Right renal cortex interstitium (tissue), 3 donors: Measurements from ENCODE around the gene MB. TPM values are rescaled to one million over a fixed set of nuclear protein-coding genes. Genes with fewer than 3 reads are reported as not detected.
"Not testable (repeated sequence)": the region's sequence is repeated elsewhere in the genome, so short reads cannot be mapped to it uniquely, and the experiment has no call there.

Experiments used
- DNase-seq, 3 donors: peaks; one replicate each; pipeline ENCODE4 v3.0.0-alpha.2; 2013; ENCODE audit warnings: low read depth in 3 of 3, low spot score in 2 of 3
- polyA plus RNA-seq, 3 donors: library from polyadenylated mRNA; unstranded; fragments of 120-200 nt; gene quantifications; one replicate each; pipeline ENCODE4 v1.2.1, GENCODE V29; 2013; ENCODE audit not compliant: insufficient read length in 3 of 3

MB gene
- polyA plus RNA-seq = 1 to 10 TPM in 1 of 3 donors, under 1 TPM in 1, not detected in 1; 0.22 to 1.9 TPM

DNA sequence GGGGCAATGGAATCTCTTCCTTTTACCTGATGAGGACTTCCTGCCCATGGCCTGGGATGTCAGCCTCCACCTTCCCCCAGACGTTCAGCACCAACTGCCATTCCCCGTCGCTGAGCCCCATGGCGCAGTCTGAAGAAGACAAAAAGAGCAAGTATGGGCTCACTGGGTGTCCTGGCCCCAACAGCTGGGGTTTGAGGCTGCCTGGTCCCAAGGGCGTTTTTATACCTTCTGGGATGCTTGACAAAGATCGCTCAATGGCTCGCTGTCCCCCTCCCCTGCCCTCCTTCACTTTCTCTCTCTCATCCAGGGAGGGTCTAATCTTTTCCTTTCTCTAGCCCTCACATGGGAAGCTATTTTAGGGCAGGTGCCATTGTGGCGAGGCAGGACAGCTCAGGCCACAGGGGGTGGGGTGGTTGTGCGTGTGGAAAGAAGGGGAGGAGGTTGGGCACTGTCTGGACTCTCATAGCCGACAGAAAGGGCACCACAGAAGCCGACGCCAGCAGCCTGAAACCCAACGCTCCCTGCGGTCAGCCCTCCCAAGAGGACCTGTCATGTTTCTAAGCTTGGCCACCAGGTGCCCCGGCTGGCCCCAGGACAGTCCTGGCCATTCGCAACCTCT lies at the start of gene MB:
Gene MB (minus strand): TSS at position 193 of the 619 bp plus-strand sequence. CDS start 72 bp downstream, at position 121.
- DNase-seq = no peak

GRCh38 chr22:35666699-35667098 lies 49.6 kb upstream of the MB start:
- not testable (repeated sequence) for DNase-seq

DNA sequence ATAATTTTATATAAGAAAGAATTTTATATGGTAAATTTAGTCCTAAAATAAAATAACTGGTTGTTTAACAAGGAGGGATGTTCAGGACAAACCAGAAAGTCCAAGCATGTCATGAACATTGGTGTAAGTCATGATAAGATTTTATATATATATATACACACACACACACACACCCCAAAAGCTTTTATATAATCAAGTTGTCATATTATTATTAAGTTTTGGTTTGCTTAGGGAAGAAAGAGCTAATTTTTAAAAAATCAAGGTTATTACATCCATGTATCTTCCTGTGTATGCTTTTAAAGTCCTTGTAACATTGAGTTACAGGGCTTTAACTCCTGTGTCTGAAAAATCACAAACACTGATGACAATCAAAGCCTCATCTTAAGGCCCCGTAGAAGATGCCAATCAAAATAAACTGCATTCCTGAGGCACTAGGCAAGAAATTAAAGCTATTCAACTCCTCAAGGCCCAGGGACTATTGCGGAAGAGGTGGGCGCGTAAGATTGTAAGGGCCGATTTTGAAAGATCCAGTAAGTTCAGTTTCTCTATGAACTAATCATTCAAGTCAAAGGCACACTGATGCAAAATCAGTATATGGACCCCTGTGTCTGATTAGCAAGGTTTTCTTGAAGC lies 47.9 kb upstream of the MB start:
- no peak for DNase-seq

DNA sequence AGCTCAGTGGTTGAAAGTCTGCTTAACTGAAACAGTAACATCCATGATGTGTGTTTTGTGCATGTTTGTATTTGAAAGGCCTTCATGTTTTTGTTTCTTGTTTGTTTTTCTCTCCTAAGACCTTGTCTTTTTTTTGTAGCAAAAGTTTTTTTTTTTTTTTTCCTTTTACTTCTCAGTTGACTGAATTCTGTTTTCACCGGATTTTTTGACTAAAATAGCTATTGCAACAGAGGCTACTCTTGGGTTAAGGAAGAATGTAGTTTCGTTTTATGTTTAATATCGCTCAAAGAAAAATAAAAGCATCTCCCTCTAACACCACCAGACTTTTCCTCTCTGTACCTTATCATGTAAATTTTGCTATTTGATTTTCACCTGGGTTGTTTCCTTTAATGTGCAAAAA lies 46.2 kb upstream of the MB start:
- no peak for DNase-seq

DNA sequence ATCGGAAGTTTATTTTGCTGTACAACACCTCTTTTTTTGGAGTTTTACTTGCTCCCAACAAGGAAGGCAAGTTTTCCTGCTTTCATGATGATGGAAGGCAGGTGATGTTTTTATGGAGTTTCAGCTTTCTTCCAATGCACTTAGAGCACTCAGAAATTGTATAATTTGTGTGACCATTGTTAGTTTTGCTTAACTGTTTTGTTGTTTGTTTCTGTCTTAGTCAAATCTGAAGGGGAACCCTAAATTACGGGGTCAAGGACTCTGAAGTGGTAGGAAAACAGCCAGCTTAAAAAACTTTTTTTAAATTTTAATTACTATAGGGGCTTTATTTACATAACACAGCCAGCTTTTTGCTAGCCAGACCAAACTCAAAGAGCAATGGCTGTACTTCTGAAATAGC lies 45.8 kb upstream of the MB start:
- no peak for DNase-seq

DNA sequence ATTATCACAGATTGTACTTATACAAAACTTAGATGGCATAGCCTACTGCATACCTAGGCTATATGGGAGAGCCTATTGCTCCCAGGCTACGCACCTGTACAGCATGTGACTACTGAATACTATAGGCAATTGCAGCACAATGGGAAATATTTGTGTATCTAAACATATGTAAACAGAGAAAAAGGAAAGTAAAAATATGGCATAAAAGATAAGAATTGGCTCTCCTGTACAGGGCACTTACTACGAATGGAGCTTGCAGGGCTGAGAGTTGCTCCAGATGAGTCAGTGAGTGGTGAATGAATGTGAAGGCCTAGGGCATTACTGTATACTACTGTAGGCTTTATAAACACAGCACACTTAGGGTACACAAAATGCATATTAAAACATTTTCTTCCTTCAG lies 44.3 kb upstream of the MB start:
- no peak for DNase-seq

DNA sequence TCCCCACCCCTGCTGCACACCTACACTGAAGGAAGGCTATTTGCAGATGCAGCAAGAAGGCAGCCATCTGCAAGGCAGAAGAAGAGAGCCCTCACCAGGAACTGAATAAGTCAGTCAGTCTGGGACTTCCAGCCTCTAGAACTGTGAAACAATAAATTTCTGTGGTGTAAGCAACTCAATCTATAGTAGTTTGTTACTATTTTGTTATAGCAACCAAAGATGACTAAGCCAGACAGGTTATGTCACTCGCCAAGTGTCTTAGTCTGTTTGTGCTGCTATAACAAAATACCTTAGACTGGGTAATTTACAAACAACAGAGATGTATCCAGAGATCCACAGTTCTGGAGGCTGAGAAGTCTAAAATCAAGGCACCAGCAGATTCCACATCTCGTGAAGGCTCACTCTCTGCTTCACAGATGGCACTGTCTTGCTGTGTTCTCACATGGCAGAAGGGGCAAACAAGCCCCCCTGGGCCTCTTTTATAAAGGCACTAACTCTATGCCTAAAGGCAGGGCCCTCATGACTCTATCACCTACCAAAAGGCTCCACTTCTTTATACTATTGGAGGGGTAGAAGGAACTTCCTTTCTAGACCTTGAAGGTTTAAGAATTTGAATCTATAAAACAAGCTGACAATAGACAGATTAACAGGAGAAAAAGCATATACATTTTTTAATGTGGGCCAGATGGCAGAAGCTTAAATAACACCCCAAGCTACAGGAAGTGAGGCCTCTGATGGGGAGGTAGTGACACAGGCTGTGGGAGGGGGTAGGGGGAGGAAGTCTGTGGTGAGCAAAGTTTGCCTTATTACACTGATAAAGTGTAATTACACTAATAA lies 43.4 kb upstream of the MB start:
- no peak for DNase-seq

GRCh38 chr22:35657571-35658312 lies 40.6 kb upstream of the MB start:
- no peak for DNase-seq

DNA sequence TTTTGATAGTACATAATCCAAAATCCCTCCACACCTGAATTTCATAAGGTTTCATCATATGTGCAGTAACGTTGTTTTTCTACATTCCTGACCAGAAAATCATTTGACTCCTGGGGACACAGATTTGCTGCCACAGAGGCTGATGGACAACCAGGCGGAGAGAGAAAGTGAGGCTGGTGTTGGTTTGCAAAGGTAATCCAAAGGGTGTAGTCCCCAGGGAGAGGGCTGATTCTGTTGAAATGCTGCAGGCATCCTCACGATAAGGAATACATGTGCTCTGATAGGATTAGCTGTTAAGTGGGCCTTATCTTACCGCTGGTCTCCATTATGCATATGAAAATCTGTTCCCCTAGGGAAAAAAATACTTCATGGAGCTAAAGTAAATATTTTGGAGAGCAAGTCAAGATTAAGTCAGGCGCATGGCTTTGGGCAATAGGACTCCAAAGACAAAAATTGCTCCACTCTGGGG lies 39.2 kb upstream of the MB start:
- DNase-seq = no peak

DNA sequence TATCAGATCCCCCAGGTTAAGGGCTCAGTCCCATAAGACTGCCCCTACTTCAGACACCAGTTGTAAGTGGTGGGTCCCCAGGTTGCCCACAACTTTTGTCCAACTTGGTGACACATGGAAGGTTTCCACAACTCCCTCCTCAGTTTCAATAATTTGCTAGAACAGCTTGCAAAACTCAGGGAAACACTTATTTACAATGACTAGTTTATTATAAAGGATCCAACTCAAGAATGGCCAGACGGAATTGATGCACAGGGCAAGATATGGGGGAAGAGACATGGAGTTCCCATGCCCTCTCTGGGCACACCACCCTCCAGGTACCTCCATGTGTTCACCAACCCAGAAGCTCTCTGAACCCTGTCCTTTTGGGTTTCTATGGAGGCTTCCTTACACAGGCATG lies 36.7 kb upstream of the MB start:
- no peak for DNase-seq

- DNase-seq = no peak
Observed at GRCh38 chr22:35651085-35651484, 34.0 kb upstream of the MB start.

DNA sequence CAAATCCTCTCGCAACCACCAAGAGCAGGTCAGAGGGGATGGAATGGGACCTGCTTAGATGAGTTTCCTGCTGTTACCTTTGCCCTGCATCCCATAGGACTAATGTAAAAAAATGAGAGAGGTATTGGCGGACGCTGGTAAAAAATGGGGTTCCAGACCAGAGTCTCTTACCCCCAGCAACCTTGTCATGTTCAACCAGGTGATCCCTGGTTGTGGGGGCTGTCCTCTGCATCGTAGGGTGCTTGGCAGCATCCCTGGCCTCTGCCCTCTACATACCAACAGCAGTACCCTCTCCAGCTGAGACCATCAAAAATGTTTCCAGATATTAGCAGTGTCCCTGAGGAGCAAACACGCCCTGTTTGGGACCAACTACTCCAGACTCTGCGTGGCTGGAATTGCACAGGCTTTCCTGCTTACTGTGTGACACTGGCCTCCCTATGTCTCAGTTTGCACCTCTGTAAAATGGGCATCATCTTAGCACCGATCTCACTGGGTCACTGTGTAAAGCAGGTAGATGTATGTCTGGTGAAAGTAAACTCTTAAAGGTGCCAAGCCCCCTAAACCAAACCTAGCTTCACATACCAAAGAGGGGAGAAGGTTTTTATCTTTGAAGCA lies 32.6 kb upstream of the MB start:
- DNase-seq = no peak

GRCh38 chr22:35649026-35649553 lies 32.0 kb upstream of the MB start:
- DNase-seq = no peak

DNA sequence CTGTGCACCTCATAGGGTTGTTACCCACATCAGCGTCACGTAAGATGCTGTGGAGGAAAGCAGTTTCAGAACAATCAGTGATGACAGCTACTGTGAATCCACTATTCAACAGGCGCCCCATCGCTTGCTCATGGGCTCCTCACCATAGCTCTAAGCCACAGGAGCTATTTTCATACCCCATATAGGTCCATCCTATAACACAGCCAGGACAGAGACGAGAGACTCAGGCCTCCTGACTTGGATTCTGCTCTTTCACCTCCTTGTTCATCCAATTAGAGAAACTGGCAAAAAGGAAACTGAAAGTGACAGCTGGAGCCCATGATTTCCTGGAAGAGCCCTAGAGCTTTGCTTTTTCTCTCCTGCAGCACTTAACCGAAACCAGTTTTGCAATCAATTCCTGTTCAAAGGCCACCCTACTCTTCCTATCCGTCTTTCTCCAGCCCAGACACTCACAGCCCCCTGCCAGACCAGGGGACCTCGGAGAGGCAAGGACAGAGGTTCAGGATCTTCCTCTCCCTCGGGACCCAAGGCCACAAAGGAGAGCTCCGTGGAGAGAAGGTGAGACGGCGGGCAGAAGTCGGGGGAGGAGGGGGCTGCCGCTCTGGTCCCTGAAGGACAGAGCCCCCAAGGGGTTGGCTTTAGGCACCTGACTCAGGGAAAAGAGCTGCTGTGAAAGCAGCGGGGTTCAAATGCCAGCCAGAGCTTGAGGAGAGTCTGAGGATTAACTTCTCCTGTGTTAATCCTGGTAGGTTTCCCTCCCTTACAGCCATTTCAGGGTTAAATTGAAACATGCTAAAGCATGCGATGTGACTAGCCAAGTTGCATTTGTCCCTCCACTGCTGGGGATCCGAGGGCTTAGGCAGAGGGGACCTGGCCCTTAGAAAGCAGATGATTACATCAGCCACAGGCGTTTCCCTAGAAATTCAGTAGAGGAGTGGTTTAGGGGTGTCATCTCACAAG lies 31.2 kb upstream of the MB start, which contains the start of gene APOL6:
Gene APOL6 (plus strand): TSS at position 381 of the 960 bp plus-strand sequence. CDS start 7,980 bp downstream, outside the sequence.
- no peak for DNase-seq

DNA sequence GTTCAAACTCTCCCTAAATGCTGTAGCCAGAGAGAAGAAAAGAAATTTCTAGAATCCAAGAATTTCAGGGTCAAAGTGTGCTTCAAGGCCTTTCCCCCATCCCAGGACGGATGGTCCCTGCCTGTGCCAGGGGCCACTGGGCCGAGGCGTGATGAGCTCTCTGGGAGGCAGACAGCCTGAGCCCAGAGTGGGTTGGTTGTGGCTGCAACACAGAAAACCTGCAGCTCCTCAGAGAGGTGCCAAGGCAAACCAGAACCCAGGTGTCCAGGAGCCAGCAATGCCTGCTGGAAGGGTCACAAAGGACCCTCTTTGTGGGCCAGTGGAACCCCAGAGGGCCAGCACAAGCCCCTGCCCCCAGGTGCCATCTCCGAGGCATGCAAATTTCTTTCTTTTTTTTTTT lies 28.5 kb upstream of the MB start:
- DNase-seq = no peak

DNA sequence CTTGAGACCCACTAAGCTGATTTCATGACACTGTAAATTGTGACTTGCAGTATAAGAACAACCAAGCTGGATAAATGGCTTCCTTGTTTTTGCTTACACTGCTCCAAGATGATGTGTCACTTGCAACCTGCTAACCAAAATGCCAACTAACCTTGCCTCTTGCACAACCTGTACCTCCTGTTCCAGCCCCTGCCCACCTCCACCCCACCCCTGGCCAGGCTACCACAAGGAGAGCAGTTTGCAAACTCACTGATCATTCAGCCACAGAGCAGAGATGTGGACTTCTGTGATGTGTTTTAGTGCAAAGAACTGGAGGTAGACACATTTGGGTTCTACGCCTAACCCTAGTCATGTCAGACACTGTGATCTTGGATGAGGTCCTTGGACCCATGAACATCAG lies 26.9 kb upstream of the MB start:
- DNase-seq = no peak

- no peak for DNase-seq
Observed at GRCh38 chr22:35642305-35642741, 25.2 kb upstream of the MB start.

DNA sequence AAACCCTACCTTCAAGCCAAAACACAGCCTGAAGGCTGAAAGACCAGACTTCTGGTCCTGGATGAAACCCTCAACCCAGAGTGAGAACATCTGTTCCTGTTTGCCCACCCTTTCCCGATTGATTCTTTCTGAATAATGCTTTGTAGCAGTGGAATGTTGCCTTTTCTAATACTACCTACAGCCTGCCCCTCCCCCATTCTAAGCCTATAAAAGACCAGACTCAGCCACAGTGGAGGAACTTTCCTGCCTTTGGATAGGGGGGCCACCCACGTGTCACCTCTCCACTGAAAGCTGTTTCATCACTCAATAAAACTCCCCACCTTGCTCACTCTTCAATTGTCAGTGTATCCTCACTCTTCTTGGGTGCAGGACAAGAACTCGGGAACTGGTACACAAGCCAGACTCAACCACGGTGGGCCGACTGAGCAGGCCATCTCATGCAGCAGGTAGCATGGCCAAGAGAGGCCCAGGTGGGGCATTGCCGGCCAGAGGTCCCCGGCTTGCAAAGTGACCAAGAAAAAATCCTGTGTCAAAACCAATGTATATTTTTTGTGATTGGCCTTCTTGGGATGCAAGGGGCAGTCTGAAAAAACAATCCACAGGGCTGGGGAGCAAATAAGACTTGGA lies 24.5 kb upstream of the MB start:
- no peak for DNase-seq
